ENCODE results near the gene OSTM1.

OSTM1 gene

GRCh38 chr6:108100003-108100402 is 25.5 kb upstream of the OSTM1 start:
- DNase-seq (ENCODE audit: low spot score): no peak

GRCh38 chr6:108097882-108098281 is 23.3 kb upstream of the OSTM1 start:
- DNase-seq (ENCODE audit: low spot score): no peak

- DNase-seq (ENCODE audit: low spot score): no peak
Observed at GRCh38 chr6:108093781-108094300, 19.3 kb upstream of the OSTM1 start.

- no peak for DNase-seq (ENCODE audit: low spot score)
Observed at GRCh38 chr6:108091288-108091687, 16.7 kb upstream of the OSTM1 start.

DNA sequence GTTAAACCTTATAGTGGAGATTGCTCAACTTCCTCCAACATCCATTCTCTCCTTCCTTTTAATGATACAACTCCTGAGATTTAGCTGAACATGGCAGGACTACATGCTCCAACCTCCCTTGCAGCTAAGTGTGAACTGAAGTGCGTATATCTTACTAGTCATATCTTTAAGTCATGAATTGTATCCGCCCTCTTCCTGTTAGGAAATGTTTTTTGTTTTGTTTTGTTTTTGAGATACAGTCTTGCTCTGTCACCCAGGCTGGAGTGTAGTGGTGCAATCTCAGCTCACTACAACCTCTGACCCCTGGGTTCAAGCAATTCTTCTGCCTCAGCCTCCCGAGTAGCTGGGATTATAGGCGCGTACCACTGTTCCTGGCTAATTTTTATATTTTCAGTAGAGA is 8.8 kb upstream of the OSTM1 start:
- DNase-seq (ENCODE audit: low spot score): no peak

GRCh38 chr6:108082539-108082938 is 8.0 kb upstream of the OSTM1 start:
- DNase-seq (ENCODE audit: low spot score): no peak

- DNase-seq (ENCODE audit: low spot score): no peak
Observed at GRCh38 chr6:108080010-108080780, 5.7 kb upstream of the OSTM1 start.

GRCh38 chr6:108078191-108078590 is 3.6 kb upstream of the OSTM1 start:
- no peak for DNase-seq (ENCODE audit: low spot score)

DNA sequence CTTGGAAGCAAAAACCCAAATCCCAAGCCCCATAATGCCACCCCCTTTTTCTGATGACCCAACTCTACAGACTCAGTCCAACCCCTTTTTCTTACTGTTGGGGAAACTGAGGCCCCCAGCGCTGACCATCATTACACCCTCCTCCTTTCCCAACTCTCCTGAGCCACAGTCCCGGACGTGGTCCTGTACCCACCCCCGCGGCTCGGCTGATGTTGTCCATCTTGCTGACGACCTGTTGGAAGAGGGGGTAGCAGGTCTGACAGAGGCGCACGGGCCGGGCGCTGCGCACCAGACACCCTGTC is 533 bp downstream of the OSTM1 start:
- no peak for DNase-seq (ENCODE audit: low spot score)

DNA sequence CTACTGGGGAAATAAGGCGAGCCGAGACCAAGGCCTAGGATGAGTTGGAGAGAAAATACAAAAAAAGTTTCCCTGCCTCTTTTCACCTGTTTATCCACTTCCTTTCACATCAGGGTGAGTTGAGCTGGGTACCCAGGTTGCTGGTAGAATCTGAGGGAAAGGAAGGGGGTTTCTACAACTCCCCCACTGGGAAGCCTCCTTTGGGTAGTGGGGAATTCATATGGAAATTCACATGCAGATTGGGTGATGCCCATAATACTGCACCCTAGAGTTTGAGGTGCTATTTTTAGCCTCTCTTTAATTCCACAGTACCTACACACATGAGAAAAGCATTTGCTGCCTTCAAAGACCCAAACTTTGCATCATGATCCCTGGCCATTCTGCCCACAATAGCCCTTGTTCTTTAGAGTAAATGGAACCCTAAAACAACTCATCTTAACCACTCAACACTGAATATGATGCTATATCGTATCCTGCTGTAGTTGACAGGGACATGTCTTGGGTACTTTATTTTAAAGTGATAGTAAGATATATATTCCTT is 2.7 kb downstream of the OSTM1 start:
- no peak for DNase-seq (ENCODE audit: low spot score)

GRCh38 chr6:108068618-108069017 is 5.9 kb downstream of the OSTM1 start:
- no peak for DNase-seq (ENCODE audit: low spot score)

DNA sequence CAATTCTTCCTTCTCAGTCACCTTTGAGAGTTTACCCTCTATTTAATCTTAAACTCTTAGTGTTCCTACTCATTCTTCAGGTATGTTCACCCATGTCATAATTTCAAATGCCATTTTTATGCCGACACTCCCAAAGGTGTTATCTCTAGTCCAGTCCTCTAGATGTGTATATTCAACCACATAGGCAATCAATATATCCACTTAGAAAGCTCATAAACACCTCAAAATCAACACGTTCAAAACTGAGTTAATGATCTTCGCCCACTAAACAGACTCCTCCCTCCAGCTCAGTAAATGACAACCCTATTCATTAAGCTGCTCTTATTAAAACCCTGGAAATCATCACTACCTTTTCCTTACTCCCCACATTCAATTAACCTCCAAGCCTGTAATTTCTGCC is 6.4 kb downstream of the OSTM1 start:
- no peak for DNase-seq (ENCODE audit: low spot score)

DNA sequence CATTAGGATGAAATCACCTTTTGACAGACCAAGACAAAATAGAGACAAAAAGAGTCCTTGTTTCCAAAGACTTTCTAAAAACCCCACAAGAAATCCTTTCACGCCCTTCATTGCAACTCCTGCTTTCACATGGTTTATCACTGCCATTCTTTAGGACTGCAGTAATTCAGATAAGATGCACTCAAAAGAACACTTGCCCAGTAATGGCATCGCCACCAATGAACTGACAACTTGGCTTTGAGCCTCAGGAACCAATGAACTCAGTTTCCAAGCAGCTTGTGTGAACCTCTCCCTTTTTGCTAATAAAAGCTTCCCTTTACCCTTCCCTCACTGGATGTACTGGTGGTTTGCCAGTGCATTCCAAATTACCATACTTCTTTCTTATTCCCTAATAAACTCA is 21.8 kb downstream of the OSTM1 start:
- no peak for DNase-seq (ENCODE audit: low spot score)

DNA sequence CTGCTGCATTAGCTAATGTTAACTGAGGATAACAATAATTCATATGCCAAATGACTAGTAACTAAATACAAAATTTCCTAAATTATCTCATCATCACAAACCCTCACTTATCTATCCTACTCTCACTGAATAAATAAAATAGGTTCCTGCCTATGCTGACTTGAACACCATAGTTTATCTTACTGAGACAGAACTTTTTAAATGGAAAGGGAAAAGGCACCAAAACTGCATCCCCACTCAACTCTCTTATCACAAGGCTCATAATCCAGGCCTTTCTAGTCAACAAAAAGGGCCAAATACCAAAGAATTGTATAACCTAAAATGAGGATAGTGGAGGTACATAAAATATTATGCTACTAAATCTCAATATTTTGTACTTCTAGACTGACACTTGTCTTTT is 23.1 kb downstream of the OSTM1 start:
- DNase-seq (ENCODE audit: low spot score): no peak

DNA sequence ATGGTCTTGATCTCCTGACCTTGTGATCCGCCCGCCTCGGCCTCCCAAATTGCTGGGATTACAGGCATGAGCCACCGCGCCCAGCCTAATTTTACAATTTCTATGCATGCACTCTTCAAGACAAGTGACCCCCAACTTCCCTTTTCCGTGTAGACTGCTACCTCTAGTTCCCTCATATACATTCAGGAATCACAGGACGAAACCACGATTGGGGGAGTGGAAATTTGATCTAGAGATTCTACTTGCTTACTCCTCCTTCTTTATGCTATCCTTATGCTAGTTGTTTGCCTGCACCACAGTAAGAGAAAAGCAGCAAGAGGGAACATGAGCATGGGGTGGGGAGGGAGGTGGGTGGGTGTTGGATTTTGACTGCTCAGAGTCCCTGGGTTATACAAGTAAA is 34.9 kb downstream of the OSTM1 start:
- no peak for DNase-seq (ENCODE audit: low spot score)

- no peak for DNase-seq (ENCODE audit: low spot score)
Observed at GRCh38 chr6:108036884-108037283, 37.7 kb downstream of the OSTM1 start.

DNA sequence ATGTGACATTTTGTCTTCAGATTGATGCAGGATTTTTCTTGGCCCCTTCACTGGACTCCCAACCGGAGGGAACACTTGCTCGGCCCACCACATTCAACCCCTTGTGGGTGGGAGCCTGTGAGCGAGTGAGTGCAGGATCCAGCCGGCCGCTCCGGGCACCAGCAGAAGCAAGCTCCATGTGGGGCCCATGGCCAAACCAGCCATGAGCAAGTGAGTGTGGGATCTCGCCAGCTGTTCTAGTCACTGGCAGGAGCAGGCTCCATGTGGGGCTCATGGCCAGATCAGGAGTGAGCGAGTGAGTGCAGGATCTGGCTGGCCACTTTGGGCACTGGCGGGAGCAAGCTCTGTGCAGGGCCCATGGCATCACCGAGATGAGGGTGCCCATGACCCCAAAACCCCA is 42.6 kb downstream of the OSTM1 start:
- DNase-seq (ENCODE audit: low spot score): no peak

DNA sequence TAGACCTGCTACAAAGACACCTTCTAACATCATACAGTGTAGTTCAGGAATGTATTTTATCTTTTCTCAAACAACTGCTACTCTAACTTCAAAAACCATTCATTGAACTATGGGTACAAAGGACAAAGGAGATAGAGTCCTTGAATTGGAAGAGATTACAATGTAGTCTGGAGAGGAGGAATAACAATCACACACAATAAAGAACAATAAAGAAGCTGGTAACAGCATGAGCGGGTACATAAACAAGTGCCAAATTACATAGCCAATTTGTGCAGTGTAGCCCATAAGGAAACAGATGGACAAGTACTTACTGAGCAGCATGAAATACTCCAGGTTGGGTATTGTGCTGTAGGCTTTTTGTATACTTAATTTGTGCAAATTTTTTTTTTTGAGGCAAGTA is 44.3 kb downstream of the OSTM1 start:
- no peak for DNase-seq (ENCODE audit: low spot score)

DNA sequence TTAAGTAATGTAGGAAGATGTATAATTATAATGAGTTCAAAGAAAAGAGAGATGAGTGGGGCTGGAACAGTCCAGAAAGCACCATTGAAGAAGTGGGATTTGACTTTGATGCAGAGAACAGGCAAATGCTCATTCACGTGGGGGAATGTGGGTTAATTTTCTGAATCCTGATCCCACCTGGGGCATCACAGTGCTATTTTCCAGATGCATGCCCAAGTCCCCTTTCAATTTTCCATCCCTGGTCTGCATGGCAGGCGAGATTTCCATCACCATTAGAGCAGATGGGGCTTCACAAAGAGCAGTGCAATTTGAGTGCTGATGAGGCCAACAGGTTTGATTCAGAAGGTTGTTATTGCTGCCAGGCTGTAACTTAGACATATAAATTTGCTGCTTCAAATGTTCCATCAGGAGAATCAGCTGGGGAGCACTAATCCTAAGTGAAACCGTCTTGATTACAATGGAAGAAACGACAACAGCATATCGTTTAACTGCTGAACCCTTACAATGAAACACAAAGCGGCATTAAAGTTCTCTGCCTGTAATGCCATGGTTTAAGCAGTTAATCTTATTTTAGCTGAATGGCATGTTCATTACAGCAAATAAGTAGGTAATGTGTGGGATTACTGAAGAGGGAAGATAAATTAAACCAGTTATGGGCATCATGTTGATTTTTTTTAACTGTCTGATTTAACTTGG is 45.2 kb downstream of the OSTM1 start:
- DNase-seq (ENCODE audit: low spot score): no peak

GRCh38 chr6:108027594-108027993 is 46.9 kb downstream of the OSTM1 start:
- DNase-seq (ENCODE audit: low spot score): no peak

DNA sequence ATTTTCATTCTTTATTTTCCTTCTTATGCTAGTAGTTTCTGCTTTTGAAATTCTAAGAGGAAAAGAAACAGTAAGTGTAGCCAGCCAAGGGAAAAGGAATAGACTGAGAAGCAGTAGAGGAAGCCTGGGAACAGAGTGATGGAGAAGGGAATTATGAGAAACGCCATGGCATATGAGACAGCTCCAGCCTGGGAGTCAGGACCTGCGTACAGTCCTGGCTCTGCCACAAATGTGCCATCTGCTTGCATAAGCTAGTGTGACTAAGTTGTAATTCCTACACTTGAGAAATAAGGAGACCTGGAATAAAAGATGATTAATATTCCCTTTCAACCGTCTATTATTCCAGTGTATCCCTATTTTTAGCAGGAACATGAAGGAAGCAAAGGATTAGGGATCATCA is 47.5 kb downstream of the OSTM1 start:
- DNase-seq (ENCODE audit: low spot score): no peak

- no peak for DNase-seq (ENCODE audit: low spot score)
Observed at GRCh38 chr6:108024427-108025073, 50.0 kb downstream of the OSTM1 start.

Measured in pons (tissue), 1 donor.